Right lobe of liver (tissue), 6 donors: ENCODE results near the gene WSCD2. TPM values are rescaled to one million over a fixed set of nuclear protein-coding genes. Genes with fewer than 3 reads are reported as not detected.

Source experiments
- ATAC-seq, 4 donors: fragments of 200-7000 bp; cut with Tn5 transposase; one replicate each; pipeline ENCODE4 v1.9.1; 2020; ENCODE audit warnings: mild to moderate bottlenecking in 4 of 4, moderate library complexity in 4 of 4
- DNase-seq, 3 donors: peaks; one replicate each; pipeline ENCODE4 v3.0.0-alpha.2; 2020
- H3K27ac ChIP-seq, 3 donors: fragments of 200-600 bp; one replicate each; pipeline ENCODE4 v1.8.0; 2022
- H3K27me3 ChIP-seq, 2 donors: fragments of 200-600 bp; one replicate each; pipeline ENCODE4 v1.8.0; 2022
- H3K36me3 ChIP-seq, 4 donors: fragments of 200-600 bp; sonication (generic) in 1 of 4; one replicate each; pipeline versions ENCODE4 v1.5.1 to v1.8.0; 2017 to 2022; ENCODE audit warnings: control low read depth in 1 of 4
- H3K4me1 ChIP-seq, 4 donors: fragments of 200-600 bp; sonication (generic) in 1 of 4; one replicate each; pipeline versions ENCODE4 v1.5.1 to v1.8.0; 2017 to 2022; ENCODE audit warnings: control low read depth in 1 of 4
- H3K4me3 ChIP-seq, 3 donors: fragments of 200-600 bp; one replicate each; pipeline ENCODE4 v1.8.0; 2022
- H3K9me3 ChIP-seq, 4 donors: fragments of 200-600 bp; sonication (generic) in 1 of 4; one replicate each; pipeline versions ENCODE4 v1.5.1 to v1.8.0; 2017 to 2022; ENCODE audit warnings: control low read depth in 1 of 4
- POLR2A ChIP-seq: fragments of 450-650 bp; IDR thresholded peaks from one replicate; pipeline ENCODE4 v1.6.1; 2017; ENCODE audit warnings: antibody characterized with exemption, mild to moderate bottlenecking
- WGBS: methylation state at CpG from one replicate; pipeline ENCODE4 v1.1.6; 2018; ENCODE audit warnings: low coverage, low lambda C conversion rate; ENCODE audit not compliant: insufficient coverage; ENCODE audit errors: missing lambda C conversion rate; 5-methylcytosine and 5-hydroxymethylcytosine counted together
- intact Hi-C, 2 donors: fragments of 100-400 bp; cut with DNase I; formaldehyde crosslinking; loops; one replicate each; pipeline versions ENCODE4 v1.11.2 to v1.14.1; 2022
- total RNA-seq, 6 experiments: library from RNA; depleted of rRNA in 2 of 6; stranded (reverse); fragments of >200 nt in 2 of 6; fragmentation: NEBNext Ultra II Directional in 3 of 6; extraction: Animal tissue kit (Norgen Biotek cat#: 25700) in 3 of 6; gene quantifications; one replicate each; pipeline versions ENCODE4 v1.1.0 to v1.2.4, GENCODE V29; 2016 to 2023
- TF ChIP-seq, protein P1 (sequence below), 4 donors: fragments of 200-600 bp in 3 of 4; fragments of 450-650 bp in 1 of 4; IDR thresholded peaks; one replicate each; pipeline versions ENCODE4 v1.5.1 to v1.8.0; 2016 to 2022; ENCODE audit warnings: antibody characterized with exemption in 4 of 4, mild to moderate bottlenecking in 2 of 4
- donor health status: DM: no; HTN: yes; CAD: no.
- donor health status: DM: no; HTN: no; CAD: no.
- donor health status: DM: no; HTN: no; CAD: no.
- donor health status: DM: no; HTN: yes; CAD: no.
- donor health status: DM: no; HTN: yes; CAD: no.

The WSCD2 gene
- total RNA-seq, 6 experiments from 2014 or later = not detected

DNA sequence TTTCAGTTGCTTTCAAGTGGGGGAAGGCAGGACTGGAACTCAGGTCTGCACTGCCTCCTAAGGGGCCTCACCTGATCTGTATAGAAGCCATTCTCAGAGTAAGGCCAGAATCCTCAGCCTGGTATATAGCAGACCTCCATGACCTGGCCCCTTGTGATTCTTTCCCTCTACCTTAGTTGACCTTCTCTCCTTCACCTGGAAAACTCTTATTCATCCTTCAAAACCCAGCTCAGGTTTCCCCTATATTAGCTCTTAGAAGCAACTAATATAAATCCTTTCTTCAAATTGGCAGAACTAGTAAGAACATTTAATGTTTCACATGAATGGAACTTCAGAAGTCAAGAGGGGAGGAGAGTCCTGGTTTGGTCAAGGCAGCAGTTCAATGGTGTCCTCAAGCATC, 26.0 kb upstream of the WSCD2 start:
- no peak for ATAC-seq
- intact Hi-C loops = no loop called here

DNA sequence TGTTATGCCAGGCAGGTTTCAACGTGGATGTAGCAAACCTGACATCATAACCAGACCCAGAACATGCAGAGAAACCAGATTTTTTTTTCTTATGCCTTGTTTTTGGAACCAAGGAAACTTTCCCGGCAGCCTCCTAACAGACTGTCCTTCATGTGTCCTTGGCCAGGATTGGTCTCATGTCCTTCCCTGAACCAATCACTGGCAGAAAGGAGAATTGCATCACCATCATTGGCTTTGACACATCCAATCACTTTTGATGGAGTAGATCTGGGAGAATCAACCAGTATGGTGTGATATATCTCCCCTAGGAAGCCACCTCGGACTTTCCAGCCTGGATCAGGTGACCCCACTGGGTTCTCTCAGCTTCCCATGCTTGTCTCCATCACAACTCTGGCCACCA, 25.6 kb upstream of the WSCD2 start:
- H3K4me3 ChIP-seq = no peak overlapping the region
- no peaks in the 10 kb centered on the region for H3K36me3 ChIP-seq
- no peaks in the 10 kb centered on the region for H3K4me1 ChIP-seq
- no peaks in the 10 kb centered on the region for H3K9me3 ChIP-seq
- intact Hi-C loops = no loop called here
- 49% methylated on average over 3 of the region's 3 CpGs for WGBS
- DNase-seq = no peak
- ATAC-seq = no peak
- no peak overlapping the region for H3K27ac ChIP-seq
- no peaks in the 10 kb centered on the region for H3K27me3 ChIP-seq
- TF ChIP-seq, protein P1, sequence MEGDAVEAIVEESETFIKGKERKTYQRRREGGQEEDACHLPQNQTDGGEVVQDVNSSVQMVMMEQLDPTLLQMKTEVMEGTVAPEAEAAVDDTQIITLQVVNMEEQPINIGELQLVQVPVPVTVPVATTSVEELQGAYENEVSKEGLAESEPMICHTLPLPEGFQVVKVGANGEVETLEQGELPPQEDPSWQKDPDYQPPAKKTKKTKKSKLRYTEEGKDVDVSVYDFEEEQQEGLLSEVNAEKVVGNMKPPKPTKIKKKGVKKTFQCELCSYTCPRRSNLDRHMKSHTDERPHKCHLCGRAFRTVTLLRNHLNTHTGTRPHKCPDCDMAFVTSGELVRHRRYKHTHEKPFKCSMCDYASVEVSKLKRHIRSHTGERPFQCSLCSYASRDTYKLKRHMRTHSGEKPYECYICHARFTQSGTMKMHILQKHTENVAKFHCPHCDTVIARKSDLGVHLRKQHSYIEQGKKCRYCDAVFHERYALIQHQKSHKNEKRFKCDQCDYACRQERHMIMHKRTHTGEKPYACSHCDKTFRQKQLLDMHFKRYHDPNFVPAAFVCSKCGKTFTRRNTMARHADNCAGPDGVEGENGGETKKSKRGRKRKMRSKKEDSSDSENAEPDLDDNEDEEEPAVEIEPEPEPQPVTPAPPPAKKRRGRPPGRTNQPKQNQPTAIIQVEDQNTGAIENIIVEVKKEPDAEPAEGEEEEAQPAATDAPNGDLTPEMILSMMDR (IDR thresholded peaks at IDR 0.05) = no peak
- TF ChIP-seq POLR2A = no peak

More for the DNA sequence above, 26.0 kb upstream of the WSCD2 start:
- TF ChIP-seq POLR2A = no peak
- TF ChIP-seq, protein P1 (IDR thresholded peaks at IDR 0.05) = no peak
- Histone ChIP-seq H3K9me3 (no peaks in the 10 kb centered on the region), H3K4me1 (no peaks in the 10 kb centered on the region), H3K4me3 (no peak overlapping the region), H3K27ac (no peak overlapping the region), H3K27me3 (no peaks in the 10 kb centered on the region), H3K36me3 (no peaks in the 10 kb centered on the region)
- no peak for DNase-seq

DNA sequence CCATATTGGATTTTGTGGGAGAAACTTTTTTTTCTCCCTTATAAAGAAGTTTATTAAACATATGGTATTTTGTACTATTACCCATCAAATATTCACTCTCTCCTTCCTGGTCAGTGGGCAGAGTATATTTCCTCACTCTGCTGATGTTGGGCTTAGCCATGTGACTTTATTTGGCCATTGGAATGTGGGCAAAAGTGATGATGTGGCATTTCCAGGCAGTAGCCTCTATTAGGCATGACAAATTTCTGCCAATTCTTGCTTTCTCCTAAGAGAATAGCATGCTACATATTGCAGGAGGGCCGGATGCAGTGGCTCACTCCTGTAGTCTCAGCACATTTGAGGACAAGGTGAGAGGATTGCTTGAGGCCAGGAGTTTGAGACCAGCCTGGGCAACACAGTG, 24.4 kb upstream of the WSCD2 start:
- no peaks in the 10 kb centered on the region for H3K4me1 ChIP-seq
- H3K36me3 ChIP-seq = no peaks in the 10 kb centered on the region
- no peaks in the 10 kb centered on the region for H3K27me3 ChIP-seq
- TF ChIP-seq, protein P1 (IDR thresholded peaks at IDR 0.05) = no peak
- TF ChIP-seq POLR2A = no peak
- no peak for ATAC-seq
- H3K27ac ChIP-seq = no peak overlapping the region
- no peaks in the 10 kb centered on the region for H3K9me3 ChIP-seq
- DNase-seq = no peak
- WGBS = 67% methylated on average over 1 of the region's 1 CpG
- intact Hi-C loops = no loop called here
- no peak overlapping the region for H3K4me3 ChIP-seq

DNA sequence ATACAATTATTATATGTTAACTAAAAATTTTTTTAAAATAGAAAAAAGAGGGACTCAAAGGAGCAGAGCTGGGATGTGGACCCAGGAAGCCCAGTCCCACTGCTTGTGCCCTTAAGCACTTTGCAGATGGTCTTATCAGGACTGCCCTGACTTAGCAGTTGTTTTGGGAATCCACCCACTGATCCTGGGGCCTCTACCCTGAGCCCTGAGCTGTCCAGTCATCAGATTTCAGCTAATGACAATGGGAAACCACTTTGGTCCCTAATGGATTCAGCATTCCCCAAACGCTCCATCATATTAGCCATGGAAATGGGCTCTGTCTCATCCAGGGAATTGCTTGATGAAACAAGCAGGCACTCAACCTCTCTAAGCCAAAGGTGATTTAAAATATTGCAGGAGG, 22.5 kb upstream of the WSCD2 start:
- Histone ChIP-seq H3K9me3 (no peaks in the 10 kb centered on the region), H3K27me3 (no peaks in the 10 kb centered on the region), H3K4me1 (no peaks in the 10 kb centered on the region), H3K27ac (no peak overlapping the region), H3K4me3 (no peak overlapping the region), H3K36me3 (no peaks in the 10 kb centered on the region)
- DNase-seq (no peak), ATAC-seq (no peak)
- WGBS = 80% methylated on average over 1 of the region's 1 CpG
- TF ChIP-seq, protein P1 (IDR thresholded peaks at IDR 0.05) = no peak
- no peak for TF ChIP-seq POLR2A
- intact Hi-C loops = no loop called here

DNA sequence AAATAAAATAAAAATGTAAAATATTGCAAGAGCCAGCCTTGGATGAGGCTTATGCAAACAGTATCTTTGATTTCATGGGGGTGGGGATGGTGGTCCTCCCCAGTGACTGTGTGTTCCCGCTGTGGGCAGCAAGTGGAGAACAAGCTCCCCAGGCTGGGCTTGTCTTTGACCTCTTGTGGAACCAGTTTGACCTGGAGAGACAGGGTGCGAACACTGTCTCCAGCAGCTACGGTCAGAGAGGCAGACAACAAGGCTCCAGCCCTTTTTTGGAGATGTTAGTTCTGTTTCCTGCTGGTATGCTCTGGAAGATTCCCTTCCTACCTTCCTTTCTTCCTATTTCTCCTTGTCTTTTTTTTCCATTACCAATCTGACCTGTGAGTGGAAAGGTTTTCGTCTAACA, 21.8 kb upstream of the WSCD2 start:
- ATAC-seq (no peak), DNase-seq (no peak)
- no peak overlapping the region for H3K27ac ChIP-seq
- H3K9me3 ChIP-seq = no peaks in the 10 kb centered on the region
- no peaks in the 10 kb centered on the region for H3K36me3 ChIP-seq
- H3K4me1 ChIP-seq = no peaks in the 10 kb centered on the region
- TF ChIP-seq, protein P1 (IDR thresholded peaks at IDR 0.05) = no peak
- TF ChIP-seq POLR2A = no peak
- 38% methylated on average over 2 of the region's 4 CpGs for WGBS
- no peak overlapping the region for H3K4me3 ChIP-seq
- intact Hi-C loops = no loop called here
- H3K27me3 ChIP-seq = no peaks in the 10 kb centered on the region
